ENCODE measurements around the gene CACNA1D. TPM values are rescaled to one million over a fixed set of nuclear protein-coding genes. Genes with fewer than 3 reads are reported as not detected.

The CACNA1D gene
- total and polyA plus RNA-seq, 8 donors = 0.31 to 36.5 (median 12.5) TPM

DNA sequence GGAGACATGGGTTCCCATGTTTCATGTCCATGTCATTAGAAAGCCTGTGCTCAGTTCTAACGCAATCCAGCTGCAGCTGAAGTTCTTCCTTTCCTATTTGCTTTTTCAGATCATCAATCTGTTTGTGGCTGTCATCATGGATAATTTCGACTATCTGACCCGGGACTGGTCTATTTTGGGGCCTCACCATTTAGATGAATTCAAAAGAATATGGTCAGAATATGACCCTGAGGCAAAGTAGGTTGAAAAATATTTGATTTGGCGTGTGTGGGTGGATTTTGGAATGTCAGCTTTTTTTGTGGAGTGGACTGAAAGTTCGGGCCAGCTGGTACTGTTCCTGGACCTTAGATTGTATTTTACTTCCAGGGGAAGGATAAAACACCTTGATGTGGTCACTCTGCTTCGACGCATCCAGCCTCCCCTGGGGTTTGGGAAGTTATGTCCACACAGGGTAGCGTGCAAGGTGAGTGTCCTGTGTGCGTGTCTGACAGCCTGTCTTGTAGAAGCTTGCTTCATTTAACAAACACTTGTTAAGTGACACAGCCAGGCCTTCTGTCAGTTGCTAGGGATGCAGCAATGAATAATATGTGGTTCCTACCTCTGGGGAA, 282.2 kb downstream of the CACNA1D start:
- H3K4me3 ChIP-seq = no peak overlapping the region
- intact Hi-C loops (cut with DNase I; ENCODE audit: low total_unique reads) = no loop called here
- no peak for TF ChIP-seq POLR2AphosphoS5 (IDR thresholded peaks at IDR 0.05)
- TF ChIP-seq POLR2A (IDR thresholded peaks at IDR 0.05) = no peak
- TF ChIP-seq, protein P1, sequence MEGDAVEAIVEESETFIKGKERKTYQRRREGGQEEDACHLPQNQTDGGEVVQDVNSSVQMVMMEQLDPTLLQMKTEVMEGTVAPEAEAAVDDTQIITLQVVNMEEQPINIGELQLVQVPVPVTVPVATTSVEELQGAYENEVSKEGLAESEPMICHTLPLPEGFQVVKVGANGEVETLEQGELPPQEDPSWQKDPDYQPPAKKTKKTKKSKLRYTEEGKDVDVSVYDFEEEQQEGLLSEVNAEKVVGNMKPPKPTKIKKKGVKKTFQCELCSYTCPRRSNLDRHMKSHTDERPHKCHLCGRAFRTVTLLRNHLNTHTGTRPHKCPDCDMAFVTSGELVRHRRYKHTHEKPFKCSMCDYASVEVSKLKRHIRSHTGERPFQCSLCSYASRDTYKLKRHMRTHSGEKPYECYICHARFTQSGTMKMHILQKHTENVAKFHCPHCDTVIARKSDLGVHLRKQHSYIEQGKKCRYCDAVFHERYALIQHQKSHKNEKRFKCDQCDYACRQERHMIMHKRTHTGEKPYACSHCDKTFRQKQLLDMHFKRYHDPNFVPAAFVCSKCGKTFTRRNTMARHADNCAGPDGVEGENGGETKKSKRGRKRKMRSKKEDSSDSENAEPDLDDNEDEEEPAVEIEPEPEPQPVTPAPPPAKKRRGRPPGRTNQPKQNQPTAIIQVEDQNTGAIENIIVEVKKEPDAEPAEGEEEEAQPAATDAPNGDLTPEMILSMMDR (IDR thresholded peaks at IDR 0.05) = no peak
- TF ChIP-seq EP300 (IDR thresholded peaks at IDR 0.05) = no peak
- DNase-seq = no peak
- H3K4me1 ChIP-seq = peaks cover 0 to 16% (median 5%) of the 10 kb centered on the region in 4 donors
- no peaks in the 10 kb centered on the region for H3K27me3 ChIP-seq
- H3K27ac ChIP-seq = no peak overlapping the region
- no peaks in the 10 kb centered on the region for H3K9me3 ChIP-seq
- no peaks in the 10 kb centered on the region for H3K36me3 ChIP-seq
- WGBS, 5 donors = 46 to 64% (median 58%) methylated on average over 9 of the region's 9 CpGs

DNA sequence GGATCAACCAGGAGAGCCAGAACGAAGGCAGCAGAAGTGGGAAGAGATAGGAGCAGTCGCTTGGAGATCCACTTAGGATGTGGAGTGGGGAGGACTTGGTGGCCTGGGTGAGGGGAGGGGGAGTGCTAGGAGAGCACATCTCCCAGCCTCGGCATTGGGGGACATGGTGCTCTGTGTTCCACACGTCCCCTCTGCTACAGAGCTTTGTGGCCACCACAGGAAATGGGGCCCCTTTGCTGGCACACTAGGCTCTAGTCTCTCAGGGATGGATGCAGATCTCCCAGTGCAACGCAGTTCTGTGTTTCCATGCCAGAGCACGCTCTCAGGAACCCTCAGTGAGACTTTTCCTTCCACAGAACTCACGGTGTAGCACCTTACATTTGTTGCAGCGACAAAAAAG, 283.1 kb downstream of the CACNA1D start:
- TF ChIP-seq POLR2A (IDR thresholded peaks at IDR 0.05) (no peak), POLR2AphosphoS5 (IDR thresholded peaks at IDR 0.05) (no peak), EP300 (IDR thresholded peaks at IDR 0.05) (no peak)
- TF ChIP-seq, protein P1 (IDR thresholded peaks at IDR 0.05) = no peak
- no peak for DNase-seq
- intact Hi-C loops (cut with DNase I; ENCODE audit: low total_unique reads) = no loop called here
- Histone ChIP-seq H3K4me1 (peaks cover 0 to 16% (median 5%) of the 10 kb centered on the region in 4 donors), H3K27me3 (no peaks in the 10 kb centered on the region), H3K4me3 (no peak overlapping the region), H3K9me3 (no peaks in the 10 kb centered on the region), H3K36me3 (no peaks in the 10 kb centered on the region), H3K27ac (no peak overlapping the region)
- 78 to 89% (median 87%) methylated on average over 8 of the region's 8 CpGs for WGBS, 5 donors

DNA sequence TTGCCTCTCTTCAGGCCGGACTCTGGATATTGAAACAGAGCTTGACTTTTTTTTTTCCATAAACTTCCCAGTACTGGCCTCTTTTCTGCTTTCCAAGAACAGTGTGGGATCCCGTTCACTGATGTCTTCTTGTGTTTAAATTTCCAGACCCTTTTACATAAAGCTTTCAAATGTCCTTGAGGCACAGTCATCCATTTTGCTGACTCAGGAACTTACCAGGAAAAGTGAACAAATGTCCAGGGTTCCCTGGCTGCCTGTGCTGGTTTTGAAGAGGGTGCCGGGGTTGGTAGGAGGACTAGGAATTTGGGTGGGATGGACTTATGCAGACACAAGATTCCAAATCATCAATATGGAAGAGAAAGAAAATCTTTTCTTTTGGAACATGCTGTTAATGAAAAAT, 283.7 kb downstream of the CACNA1D start:
- no peaks in the 10 kb centered on the region for H3K36me3 ChIP-seq

DNA sequence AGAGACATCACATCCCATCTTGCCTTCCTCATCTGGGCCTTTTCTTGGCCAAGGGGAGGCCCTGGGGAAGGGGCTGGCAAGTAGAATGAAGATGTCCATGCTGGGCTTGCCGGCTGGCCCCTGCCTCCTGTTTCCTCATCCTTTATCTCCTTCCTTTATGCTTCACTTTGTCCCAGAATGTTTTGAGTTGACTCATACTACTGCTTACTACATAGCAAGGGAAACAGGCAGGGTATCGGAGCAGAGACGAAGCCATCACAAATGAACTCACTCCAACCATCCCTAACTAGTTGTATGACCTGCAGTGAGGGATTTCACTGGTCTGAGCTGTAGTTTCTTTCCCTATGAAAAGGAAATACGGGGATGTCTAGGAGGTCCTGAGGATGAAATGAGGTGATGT, 285.8 kb downstream of the CACNA1D start:
- intact Hi-C loops (cut with DNase I; ENCODE audit: low total_unique reads) = no loop called here
- WGBS, 5 donors = 82 to 97% (median 88%) methylated on average over 4 of the region's 4 CpGs
- Histone ChIP-seq H3K27me3 (no peaks in the 10 kb centered on the region), H3K4me3 (no peak overlapping the region), H3K27ac (no peak overlapping the region), H3K9me3 (no peaks in the 10 kb centered on the region), H3K4me1 (peaks cover 0 to 8% (median 0%) of the 10 kb centered on the region in 4 donors), H3K36me3 (no peaks in the 10 kb centered on the region)
- no peak for DNase-seq
- TF ChIP-seq, protein P1 (IDR thresholded peaks at IDR 0.05) = no peak
- TF ChIP-seq POLR2A (IDR thresholded peaks at IDR 0.05) = no peak
- no peak for TF ChIP-seq EP300 (IDR thresholded peaks at IDR 0.05)
- TF ChIP-seq POLR2AphosphoS5 (IDR thresholded peaks at IDR 0.05) = no peak

More for the DNA sequence above, 283.7 kb downstream of the CACNA1D start:
- Histone ChIP-seq H3K4me1 (peaks cover 0 to 12% (median 5%) of the 10 kb centered on the region in 4 donors), H3K4me3 (no peak overlapping the region), H3K9me3 (no peaks in the 10 kb centered on the region), H3K27ac (no peak overlapping the region), H3K27me3 (no peaks in the 10 kb centered on the region)
- TF ChIP-seq EP300 (IDR thresholded peaks at IDR 0.05) (no peak), POLR2AphosphoS5 (IDR thresholded peaks at IDR 0.05) (no peak), POLR2A (IDR thresholded peaks at IDR 0.05) (no peak)
- TF ChIP-seq, protein P1 (IDR thresholded peaks at IDR 0.05) = no peak
- no peak for DNase-seq
- 81 to 95% (median 92%) methylated on average over 3 of the region's 3 CpGs for WGBS, 5 donors
- intact Hi-C loops (cut with DNase I; ENCODE audit: low total_unique reads) = no loop called here
